Ramos (cell line): ENCODE results near the gene GCLM.
"Not testable (repeated sequence)": the region's sequence is repeated elsewhere in the genome, so short reads cannot be mapped to it uniquely, and the experiment has no call there.

Experiments
- in situ Hi-C: fragments of 300-500 bp; cut with MboI; formaldehyde crosslinking; loops from one replicate; pipeline ENCODE4 v1.14.3; 2022; ENCODE audit warnings: low sequenced_read_pairs; ENCODE audit not compliant: unreplicated experiment

Gene GCLM

GRCh38 chr1:93909146-93910050 is at the start of gene GCLM:
Gene GCLM (minus strand): TSS chr1:93909430. CDS start chr1:93909163, 267 bp downstream.
- in situ Hi-C loops, result no loop called here

- in situ Hi-C loops, result no loop called here
These were observed 49.5 kb upstream of the GCLM start for GRCh38 chr1:93958726-93959100.

- in situ Hi-C loops, result no loop called here
These were observed 48.9 kb upstream of the GCLM start for GRCh38 chr1:93958032-93958725.

GRCh38 chr1:93955765-93956164 is 46.5 kb upstream of the GCLM start:
- in situ Hi-C loops, result no loop called here

GRCh38 chr1:93947002-93947686 is 37.9 kb upstream of the GCLM start:
- in situ Hi-C loops, result not testable (repeated sequence)

- in situ Hi-C loops, result no loop called here
These were observed 29.4 kb upstream of the GCLM start for GRCh38 chr1:93938461-93939145.

- in situ Hi-C loops, result no loop called here
These were observed 28.8 kb upstream of the GCLM start for GRCh38 chr1:93937997-93938396.

- in situ Hi-C loops, result no loop called here
These were observed 16.0 kb upstream of the GCLM start for GRCh38 chr1:93925206-93925605.

- in situ Hi-C loops, result no loop called here
These were observed 10.6 kb upstream of the GCLM start for GRCh38 chr1:93919780-93920179.

- in situ Hi-C loops, result no loop called here
These were observed 8.1 kb upstream of the GCLM start for GRCh38 chr1:93917302-93917701.

- in situ Hi-C loops, result not testable (repeated sequence)
These were observed 1.6 kb upstream of the GCLM start for GRCh38 chr1:93910880-93911279.

GRCh38 chr1:93910305-93910704 is 1.1 kb upstream of the GCLM start:
- in situ Hi-C loops, result no loop called here

- in situ Hi-C loops, result no loop called here
These were observed 660 bp downstream of the GCLM start for GRCh38 chr1:93908394-93909145.

GRCh38 chr1:93907718-93908117 is 1.5 kb downstream of the GCLM start:
- in situ Hi-C loops, result no loop called here

- in situ Hi-C loops, result no loop called here
These were observed 2.8 kb downstream of the GCLM start for GRCh38 chr1:93906480-93906879.

- in situ Hi-C loops, result no loop called here
These were observed 3.5 kb downstream of the GCLM start for GRCh38 chr1:93905734-93906133.

- in situ Hi-C loops, result no loop called here
These were observed 4.2 kb downstream of the GCLM start for GRCh38 chr1:93905051-93905450.

GRCh38 chr1:93904228-93904627 is 5.0 kb downstream of the GCLM start:
- in situ Hi-C loops, result no loop called here

- in situ Hi-C loops, result no loop called here
These were observed 8.3 kb downstream of the GCLM start for GRCh38 chr1:93900723-93901504.
